SH-SY5Y (cell line): Measurements from ENCODE around the gene NEURL1B.

Experiments
- GATA2 ChIP-seq: IDR thresholded peaks from 2 replicates; pipeline ENCODE4 v1.6.1; 2011; ENCODE audit warnings: mild to moderate bottlenecking, low read depth, low read length
- GATA3 ChIP-seq: IDR thresholded peaks from 2 replicates; pipeline ENCODE4 v1.6.1; 2011; ENCODE audit warnings: low read depth, mild to moderate bottlenecking, low read length, moderate library complexity

- TF ChIP-seq GATA2 (no peak), GATA3 (no peak)
These were observed 92.9 kb downstream of the NEURL1B start for GRCh38 chr5:172733974-172734346.
